Subcutaneous adipose tissue (tissue), 4 donors: Measurements from ENCODE around the gene RPRD2. TPM values are rescaled to one million over a fixed set of nuclear protein-coding genes. Genes with fewer than 3 reads are reported as not detected.

Experiments
- CTCF ChIP-seq: fragments of 450-650 bp; IDR thresholded peaks from one replicate; pipeline ENCODE4 v1.5.1; 2016; ENCODE audit warnings: low read depth, mild to moderate bottlenecking, control low read depth, antibody characterized with exemption, moderate library complexity
- total RNA-seq, 4 donors: library from RNA; depleted of rRNA; stranded (reverse); fragments of >200 nt; gene quantifications; one replicate each; pipeline ENCODE4 v1.1.0, GENCODE V29; 2016

RPRD2 gene
- total RNA-seq, 4 donors from 2014 or later: 17.2 to 24.9 (median 19.5) TPM

GRCh38 chr1:150484861-150485260 lies 120.9 kb downstream of the RPRD2 start:
- no peak for TF ChIP-seq CTCF

- TF ChIP-seq CTCF: no peak
These were observed 123.2 kb downstream of the RPRD2 start, which contains the start of gene TARS2 for GRCh38 chr1:150486966-150487762. TARS2 (plus strand) TSS chr1:150487419; CDS start chr1:150487451, 32 bp downstream.

- no peak for TF ChIP-seq CTCF
These were observed 123.8 kb downstream of the RPRD2 start for GRCh38 chr1:150487763-150488115.

- no peak for TF ChIP-seq CTCF
These were observed 129.2 kb downstream of the RPRD2 start for GRCh38 chr1:150493175-150493574.

GRCh38 chr1:150498342-150498741 lies 134.4 kb downstream of the RPRD2 start:
- no peak for TF ChIP-seq CTCF

- no peak for TF ChIP-seq CTCF
These were observed 141.5 kb downstream of the RPRD2 start for GRCh38 chr1:150505431-150505830.

- TF ChIP-seq CTCF: no peak
These were observed 144.2 kb downstream of the RPRD2 start, which contains the start of gene ECM1 for GRCh38 chr1:150507912-150508864. ECM1 (plus strand) TSS chr1:150508109; CDS start chr1:150508210, 101 bp downstream.
